ENCODE results near the gene PABPC1L.

The PABPC1L gene

GRCh38 chr20:44886828-44887227 is 23.0 kb upstream of the PABPC1L start:
- H3K9me3 Mint-ChIP-seq, result no peaks in the 10 kb centered on the region
- TF ChIP-seq, protein P1, sequence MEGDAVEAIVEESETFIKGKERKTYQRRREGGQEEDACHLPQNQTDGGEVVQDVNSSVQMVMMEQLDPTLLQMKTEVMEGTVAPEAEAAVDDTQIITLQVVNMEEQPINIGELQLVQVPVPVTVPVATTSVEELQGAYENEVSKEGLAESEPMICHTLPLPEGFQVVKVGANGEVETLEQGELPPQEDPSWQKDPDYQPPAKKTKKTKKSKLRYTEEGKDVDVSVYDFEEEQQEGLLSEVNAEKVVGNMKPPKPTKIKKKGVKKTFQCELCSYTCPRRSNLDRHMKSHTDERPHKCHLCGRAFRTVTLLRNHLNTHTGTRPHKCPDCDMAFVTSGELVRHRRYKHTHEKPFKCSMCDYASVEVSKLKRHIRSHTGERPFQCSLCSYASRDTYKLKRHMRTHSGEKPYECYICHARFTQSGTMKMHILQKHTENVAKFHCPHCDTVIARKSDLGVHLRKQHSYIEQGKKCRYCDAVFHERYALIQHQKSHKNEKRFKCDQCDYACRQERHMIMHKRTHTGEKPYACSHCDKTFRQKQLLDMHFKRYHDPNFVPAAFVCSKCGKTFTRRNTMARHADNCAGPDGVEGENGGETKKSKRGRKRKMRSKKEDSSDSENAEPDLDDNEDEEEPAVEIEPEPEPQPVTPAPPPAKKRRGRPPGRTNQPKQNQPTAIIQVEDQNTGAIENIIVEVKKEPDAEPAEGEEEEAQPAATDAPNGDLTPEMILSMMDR (IDR thresholded peaks at IDR 0.05; ENCODE audit: unreplicated experiment in 3 of 3), result no peak
- H3K27me3 Mint-ChIP-seq (ENCODE audit: low read depth), result no peaks in the 10 kb centered on the region
- H3K4me3 Mint-ChIP-seq, result peak overlapping the region; percentile 92 to 99 (median 99)
- H3K27ac Mint-ChIP-seq, result peak overlapping the region; percentile 77 to 93 (median 85)
- peaks cover 49% of the 10 kb centered on the region for H3K4me1 Mint-ChIP-seq
- peaks cover 9% of the 10 kb centered on the region for H3K36me3 Mint-ChIP-seq (ENCODE audit: low read depth)

- peaks cover 49% of the 10 kb centered on the region for H3K4me1 Mint-ChIP-seq
- H3K4me3 Mint-ChIP-seq, result peak overlapping the region; percentile 92 to 99 (median 99)
- TF ChIP-seq, protein P1 (IDR thresholded peaks at IDR 0.05; ENCODE audit: unreplicated experiment in 3 of 3), result no peak
- peak overlapping the region in 2 of 3 experiments; percentile 77 to 85 for H3K27ac Mint-ChIP-seq
- peaks cover 14% of the 10 kb centered on the region for H3K36me3 Mint-ChIP-seq (ENCODE audit: low read depth)
- H3K27me3 Mint-ChIP-seq (ENCODE audit: low read depth), result no peaks in the 10 kb centered on the region
- no peaks in the 10 kb centered on the region for H3K9me3 Mint-ChIP-seq
Measured at GRCh38 chr20:44887466-44887865, 22.4 kb upstream of the PABPC1L start.

DNA sequence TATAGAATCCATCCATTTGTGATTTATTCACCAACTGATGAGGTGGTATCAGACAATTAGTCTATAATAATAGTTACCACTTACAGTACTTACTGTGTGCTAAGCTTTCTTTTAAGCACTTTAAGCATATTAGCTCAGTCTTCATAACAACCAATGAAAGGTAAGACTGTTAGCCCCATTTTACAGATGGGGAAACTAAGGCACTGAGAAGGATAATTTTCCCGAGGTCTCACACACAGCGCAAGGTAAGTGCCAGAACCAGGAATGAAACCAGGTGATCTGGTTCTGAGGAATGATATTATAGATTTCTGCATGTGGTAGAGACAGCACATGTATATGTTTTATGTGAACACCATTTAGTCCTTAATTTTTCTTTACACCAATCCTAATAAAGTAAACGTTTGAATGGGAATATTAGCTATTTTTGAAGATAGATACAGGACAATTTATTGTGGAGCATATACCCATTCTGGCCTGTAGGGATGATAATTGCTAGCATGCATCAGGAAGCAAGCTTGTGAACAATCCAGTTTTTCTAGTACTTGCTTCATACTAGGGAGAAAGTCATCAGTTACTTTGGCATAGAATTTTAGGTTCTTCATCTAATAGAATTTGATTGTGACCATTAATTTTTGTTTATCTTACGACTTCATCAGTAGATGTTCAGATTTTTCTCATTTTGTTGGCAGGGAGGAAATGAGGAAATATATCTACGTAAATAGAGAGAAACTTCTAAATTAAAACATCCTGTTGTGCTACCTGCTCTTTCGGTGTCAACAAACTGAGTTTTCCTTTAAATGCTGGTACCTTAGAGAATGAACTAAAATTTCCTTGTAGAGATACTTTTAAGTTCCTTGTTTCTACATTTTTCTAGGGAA is 21.4 kb upstream of the PABPC1L start:
- TF ChIP-seq, protein P1 (IDR thresholded peaks at IDR 0.05; ENCODE audit: unreplicated experiment in 3 of 3), result peak in 2 of 3 experiments; percentile 24 to 33
- no peaks in the 10 kb centered on the region for H3K9me3 Mint-ChIP-seq
- no peaks in the 10 kb centered on the region for H3K27me3 Mint-ChIP-seq (ENCODE audit: low read depth)
- peak overlapping the region; percentile 92 to 99 (median 99) for H3K4me3 Mint-ChIP-seq
- H3K27ac Mint-ChIP-seq, result no peak overlapping the region
- H3K36me3 Mint-ChIP-seq (ENCODE audit: low read depth), result peaks cover 14% of the 10 kb centered on the region
- peaks cover 49% of the 10 kb centered on the region for H3K4me1 Mint-ChIP-seq

- H3K9me3 Mint-ChIP-seq, result no peaks in the 10 kb centered on the region
- TF ChIP-seq, protein P1 (IDR thresholded peaks at IDR 0.05; ENCODE audit: unreplicated experiment in 3 of 3), result no peak
- peaks cover 47% of the 10 kb centered on the region for H3K4me1 Mint-ChIP-seq
- no peaks in the 10 kb centered on the region for H3K27me3 Mint-ChIP-seq (ENCODE audit: low read depth)
- no peak overlapping the region for H3K4me3 Mint-ChIP-seq
- no peak overlapping the region for H3K27ac Mint-ChIP-seq
- peaks cover 14% of the 10 kb centered on the region for H3K36me3 Mint-ChIP-seq (ENCODE audit: low read depth)
Measured at GRCh38 chr20:44891826-44892225, 18.0 kb upstream of the PABPC1L start.

- no peaks in the 10 kb centered on the region for H3K9me3 Mint-ChIP-seq
- TF ChIP-seq, protein P1 (IDR thresholded peaks at IDR 0.05; ENCODE audit: unreplicated experiment in 3 of 3), result no peak
- H3K36me3 Mint-ChIP-seq (ENCODE audit: low read depth), result peaks cover 16% of the 10 kb centered on the region
- H3K27ac Mint-ChIP-seq, result no peak overlapping the region
- no peak overlapping the region for H3K4me3 Mint-ChIP-seq
- H3K4me1 Mint-ChIP-seq, result peaks cover 26% of the 10 kb centered on the region
- H3K27me3 Mint-ChIP-seq (ENCODE audit: low read depth), result no peaks in the 10 kb centered on the region
Measured at GRCh38 chr20:44894959-44895358, 14.9 kb upstream of the PABPC1L start.
